HK-2 (cell line): ENCODE data around the gene SUSD5.

Experiments used
- DNase-seq: peaks from one replicate; pipeline ENCODE4 v3.0.0-alpha.2; 2018; ENCODE audit not compliant: unreplicated experiment

The SUSD5 gene

GRCh38 chr3:33218446-33219174, at the start of gene SUSD5:
Gene SUSD5 (minus strand): TSS chr3:33218810. CDS start chr3:33218797, 13 bp downstream.
- no peak for DNase-seq

- DNase-seq: no peak
These were observed 41.5 kb upstream of the SUSD5 start for GRCh38 chr3:33260104-33260503.

- DNase-seq: no peak
These were observed 37.6 kb upstream of the SUSD5 start for GRCh38 chr3:33256249-33256648.

DNA sequence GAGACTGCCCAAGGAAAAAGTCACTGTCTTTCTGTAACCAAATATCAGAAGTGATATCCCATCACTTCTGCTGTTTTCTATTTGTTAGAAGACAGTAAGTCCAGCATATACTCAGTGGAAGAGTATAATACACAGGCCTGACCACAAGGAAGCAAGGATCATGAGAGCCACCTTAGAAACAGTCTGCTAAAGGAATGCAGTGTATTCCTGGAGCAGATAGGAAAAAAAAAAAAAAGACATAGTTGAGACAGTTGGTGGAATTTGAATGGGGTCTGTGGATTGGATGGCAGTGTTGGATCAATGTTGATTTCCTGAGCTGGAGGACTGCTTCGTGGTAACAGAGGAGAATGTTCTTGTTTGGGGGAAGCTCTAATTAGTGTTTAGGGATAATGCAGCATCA, 32.1 kb upstream of the SUSD5 start:
- DNase-seq: no peak

GRCh38 chr3:33246786-33247185, 28.2 kb upstream of the SUSD5 start:
- DNase-seq: no peak

- DNase-seq: no peak
These were observed 21.7 kb upstream of the SUSD5 start for GRCh38 chr3:33240261-33240660.

DNA sequence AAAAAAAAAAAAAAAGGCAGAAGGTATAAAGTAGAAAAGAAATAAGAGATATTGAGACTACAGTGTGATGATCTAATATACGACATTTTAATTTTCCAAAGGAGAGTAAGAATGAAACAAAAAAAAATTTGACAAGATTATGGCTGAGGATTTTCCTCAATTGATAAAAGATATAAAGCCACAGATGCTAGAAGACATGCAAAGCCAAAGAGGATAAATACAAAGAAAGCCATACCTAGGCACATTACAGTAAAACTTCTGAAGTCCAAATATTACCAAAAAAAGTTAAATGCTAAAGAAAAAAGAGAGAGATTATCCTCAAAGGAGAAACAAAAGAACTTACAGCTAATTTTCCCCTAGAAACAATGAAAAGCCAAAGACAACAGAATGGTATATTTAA, 20.3 kb upstream of the SUSD5 start:
- DNase-seq: no peak

DNA sequence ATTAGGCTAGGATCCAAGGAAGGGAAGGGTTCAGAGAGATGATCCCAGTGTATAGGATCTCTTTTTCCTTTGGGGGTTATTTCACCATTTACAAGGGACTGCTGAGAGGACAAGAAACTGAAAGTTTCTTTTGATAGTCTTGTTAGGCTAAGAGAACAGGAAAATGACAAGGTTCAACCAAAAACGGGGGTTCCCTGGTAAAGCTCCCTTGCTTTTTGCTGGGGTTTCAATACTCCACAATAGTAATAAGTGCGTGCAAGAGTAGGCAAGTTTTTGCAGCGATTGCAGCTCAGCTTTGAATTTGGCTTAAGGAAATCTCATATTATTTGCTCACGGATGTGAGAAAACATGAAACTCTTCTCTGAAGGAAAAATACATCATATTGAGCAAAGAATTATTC, 18.8 kb upstream of the SUSD5 start:
- no peak for DNase-seq

DNA sequence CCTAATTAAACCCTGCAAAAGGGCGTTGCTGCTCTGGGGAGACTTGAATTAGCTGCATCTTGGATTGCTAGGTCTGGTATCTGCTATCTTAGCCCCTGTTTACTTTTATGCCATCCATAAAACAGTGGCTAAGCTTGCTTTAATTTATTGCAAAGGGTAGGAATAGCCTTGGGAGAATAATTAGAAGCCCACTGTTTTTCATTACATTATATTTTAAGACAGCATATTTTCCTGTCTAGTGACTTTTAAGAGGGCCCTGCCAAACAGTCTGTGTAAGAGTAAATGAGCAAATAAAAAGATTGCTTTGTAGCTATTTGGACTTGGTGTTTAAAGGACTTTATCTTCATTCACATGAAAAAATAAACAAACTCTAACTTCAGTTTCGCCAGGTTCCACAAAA, 17.4 kb upstream of the SUSD5 start:
- DNase-seq: no peak

GRCh38 chr3:33233884-33234283, 15.3 kb upstream of the SUSD5 start:
- DNase-seq: no peak

DNA sequence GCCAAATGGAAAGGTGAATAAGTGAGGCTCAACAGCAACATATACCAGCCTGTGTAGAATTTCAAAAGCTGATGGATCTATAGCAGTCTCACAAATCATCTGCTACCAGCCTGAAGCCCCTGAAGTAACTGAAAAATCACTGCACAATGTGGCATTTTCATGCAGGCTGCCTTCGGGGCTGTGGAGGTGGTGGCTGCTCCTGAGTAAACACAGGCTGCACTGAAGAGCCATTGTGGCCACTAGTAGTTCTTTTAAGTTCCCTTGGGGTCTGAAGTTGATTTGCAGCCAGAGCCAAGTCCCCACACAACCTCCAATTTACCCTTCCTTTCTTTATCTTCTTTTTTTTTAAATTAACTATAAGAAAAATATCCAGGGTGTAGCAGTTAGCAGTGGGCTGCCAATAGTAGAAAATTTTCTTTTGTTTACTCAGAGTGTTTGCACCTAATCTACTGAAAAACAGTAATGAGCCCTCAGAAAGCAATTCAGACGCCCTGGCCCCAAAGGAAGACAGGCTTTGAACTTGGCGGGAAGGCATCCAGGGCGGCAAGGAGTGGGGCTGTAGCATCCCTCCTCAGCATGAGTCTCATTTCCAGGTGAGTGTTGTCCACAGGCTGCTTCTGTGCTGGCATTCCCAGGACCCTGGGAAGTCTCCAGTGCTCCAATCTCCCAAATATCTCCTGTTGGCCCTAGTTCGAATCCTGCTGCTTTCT, 13.3 kb upstream of the SUSD5 start:
- no peak for DNase-seq

GRCh38 chr3:33229947-33230346, 11.3 kb upstream of the SUSD5 start:
- DNase-seq: no peak

DNA sequence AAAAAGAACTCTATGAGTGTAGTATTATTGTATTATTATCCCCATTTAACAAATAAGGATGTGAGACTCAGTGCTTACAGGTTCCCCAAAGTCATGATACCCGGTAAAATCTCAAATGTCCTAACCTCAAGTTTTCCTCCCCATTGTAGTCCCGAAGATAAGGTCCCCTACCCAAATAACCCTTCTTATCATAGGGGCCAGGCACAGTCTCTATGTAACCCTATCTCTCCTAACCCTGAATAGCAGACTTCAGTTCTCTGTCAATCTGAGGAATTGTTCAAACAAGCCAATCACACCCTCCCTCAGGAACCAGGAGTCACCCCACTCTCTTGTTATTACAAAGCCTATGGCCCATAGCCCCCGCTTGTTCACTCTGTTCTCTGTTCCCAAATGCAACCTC, 10.5 kb upstream of the SUSD5 start:
- DNase-seq: no peak

- no peak for DNase-seq
These were observed 2.6 kb upstream of the SUSD5 start for GRCh38 chr3:33221241-33221640.

DNA sequence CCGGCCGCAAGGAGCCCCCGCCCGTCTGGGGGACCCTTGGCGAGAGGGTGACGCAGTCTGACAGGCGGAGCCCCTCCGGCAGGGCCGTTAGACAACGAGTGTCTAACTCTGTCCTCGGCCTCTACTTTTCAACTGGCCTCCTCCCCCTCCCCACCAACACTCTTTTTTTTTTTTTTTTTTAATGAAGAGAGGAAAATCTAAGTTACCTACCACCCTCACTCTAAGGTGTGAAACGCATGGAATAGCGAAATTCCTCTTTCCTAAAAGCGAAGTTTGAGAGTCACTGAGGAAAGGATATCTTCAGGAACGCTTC, 521 bp upstream of the SUSD5 start:
- DNase-seq: no peak

GRCh38 chr3:33217866-33218445, 654 bp downstream of the SUSD5 start:
- DNase-seq: no peak

DNA sequence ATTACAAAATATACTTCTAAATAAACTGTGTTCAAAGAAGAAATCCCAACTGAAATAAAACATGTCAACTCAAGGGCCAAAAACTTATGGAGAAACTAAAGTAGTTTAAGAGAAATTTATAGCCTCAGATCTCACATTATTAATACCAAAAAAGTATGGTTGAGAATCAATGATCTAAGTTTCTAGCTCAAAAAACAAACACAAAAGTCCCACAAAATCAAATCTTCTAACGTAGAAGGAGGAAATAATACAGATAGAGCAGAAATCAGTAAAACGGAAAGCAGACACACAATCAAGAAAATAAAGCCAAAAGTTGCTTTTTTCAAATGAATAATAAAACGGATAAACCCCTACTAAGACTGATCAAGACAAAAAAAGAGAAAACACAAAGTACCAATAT, 2.9 kb downstream of the SUSD5 start:
- DNase-seq: no peak

DNA sequence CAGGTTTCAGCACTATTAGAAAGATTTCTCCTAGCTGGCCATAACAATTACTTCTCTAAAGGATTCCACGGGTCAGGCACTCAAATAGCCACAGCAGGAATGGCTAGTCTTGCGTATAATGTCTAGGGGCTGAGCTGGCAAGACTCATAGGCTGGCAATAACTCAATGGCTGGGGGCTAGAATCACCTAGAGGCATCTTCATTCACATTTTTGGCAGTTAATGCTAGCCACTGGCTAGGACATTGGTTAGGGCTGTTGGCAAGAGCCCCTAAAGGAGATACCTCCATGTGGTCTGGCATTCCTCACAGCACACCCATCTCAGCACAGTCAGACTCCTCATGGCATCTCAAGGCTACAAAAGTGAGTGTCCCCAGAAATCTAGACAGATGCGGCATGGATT, 6.2 kb downstream of the SUSD5 start:
- no peak for DNase-seq

- no peak for DNase-seq
These were observed 7.2 kb downstream of the SUSD5 start for GRCh38 chr3:33211444-33211843.

DNA sequence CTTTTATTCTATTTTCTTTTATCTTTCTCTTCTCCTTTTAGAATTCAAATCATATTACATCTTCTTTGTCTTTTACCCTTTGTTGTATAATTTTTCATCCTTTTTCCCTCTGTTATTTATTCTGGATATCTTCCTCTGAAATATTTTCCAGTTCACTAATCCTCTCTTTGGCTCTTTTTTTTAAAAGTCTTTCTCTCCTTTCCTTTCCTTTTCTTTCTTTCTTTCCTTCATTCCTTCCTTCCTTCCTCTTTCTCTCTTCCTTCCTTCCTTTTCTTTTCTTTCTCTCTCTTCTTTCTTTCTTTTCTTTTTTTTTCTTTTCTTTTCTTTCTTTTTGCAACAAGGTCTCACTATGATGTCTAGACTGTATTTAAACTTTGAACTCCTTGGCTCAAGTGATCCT, 9.3 kb downstream of the SUSD5 start:
- no peak for DNase-seq

GRCh38 chr3:33202711-33203457, 15.7 kb downstream of the SUSD5 start:
- DNase-seq: no peak

- DNase-seq: no peak
These were observed 17.4 kb downstream of the SUSD5 start for GRCh38 chr3:33201195-33201594.

DNA sequence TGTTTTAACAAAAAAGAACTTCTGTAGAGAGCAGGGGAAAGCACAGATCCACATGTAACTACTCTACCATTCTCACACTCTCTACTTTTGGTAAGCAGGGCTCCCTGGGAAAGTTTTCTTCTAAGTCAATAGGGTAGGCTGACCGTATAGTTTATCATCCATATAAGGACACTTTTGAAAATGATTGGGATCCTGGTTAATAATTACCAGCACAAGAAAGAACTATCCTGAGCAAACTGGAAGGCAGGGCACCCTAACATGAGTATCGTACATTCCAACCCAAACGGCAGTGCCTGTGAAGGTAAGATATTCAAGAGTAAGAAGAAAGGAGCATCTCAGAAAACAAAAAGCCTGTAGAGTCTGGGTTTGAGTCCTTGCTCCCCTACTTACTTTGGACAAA, 22.1 kb downstream of the SUSD5 start:
- DNase-seq: no peak
